Caco-2 (cell line): Measurements from ENCODE around the gene NYAP1. TPM values are rescaled to one million over a fixed set of nuclear protein-coding genes. Genes with fewer than 3 reads are reported as not detected.
A peak's percentile ranks its signal among the peaks of the same experiment; 100 is the strongest.

ENCODE experiments used
- BruUV-seq: library from RNA; stranded (reverse); fragments of 400-500 nt; replicated peaks from 2 replicates; lab custom pipeline; 2021; lab: Mats Ljungman, UMichigan
- CTCF ChIA-PET: fragments of 300-600 bp; sonication (Branson Sonifier 250); formaldehyde crosslinking; loops from one replicate; lab custom pipeline; 2022; ENCODE audit warnings: antibody characterized with exemption; lab: Charles Lee
- POLR2A ChIA-PET: fragments of 300-600 bp; sonication (Branson Sonifier 250); formaldehyde crosslinking; loops from one replicate; lab custom pipeline; 2022; ENCODE audit warnings: antibody characterized with exemption; lab: Charles Lee
- DNase-seq, 2 experiments: peaks; one replicate each; pipeline versions ENCODE4 v3.0.0 to v3.0.0-alpha.2; 2020 to 2022
- H3K27me3 ChIP-seq: replicated peaks from 2 replicates; pipeline ENCODE4 v1.6.0; 2011; ENCODE audit warnings: low read length; ENCODE audit not compliant: control insufficient read depth, insufficient read depth
- H3K36me3 ChIP-seq: 2 replicates; pipeline ENCODE4 v1.5.1; 2011; ENCODE audit warnings: low read length; ENCODE audit not compliant: control insufficient read depth, insufficient read depth
- H3K4me1 ChIP-seq: fragments of 250-450 bp; sonication (Bioruptor Pico); 2 replicates; pipeline ENCODE4 v1.5.1; 2020; ENCODE audit warnings: mild to moderate bottlenecking
- H3K4me3 ChIP-seq: 2 replicates; pipeline ENCODE4 v1.5.1; 2011; ENCODE audit warnings: low read depth, mild to moderate bottlenecking, control low read depth, low read length
- H3K9me3 ChIP-seq: fragments of 250-450 bp; sonication (Bioruptor Pico); 2 replicates; pipeline ENCODE4 v1.5.1; 2020; ENCODE audit warnings: mild to moderate bottlenecking, moderate library complexity
- H3K27ac Mint-ChIP-seq: one replicate; pipeline ENCODE4 v1.8.0; 2022; ENCODE audit warnings: mixed read lengths; ENCODE audit not compliant: unreplicated experiment
- H3K27me3 Mint-ChIP-seq: one replicate; pipeline ENCODE4 v1.8.0; 2022; ENCODE audit warnings: mixed read lengths; ENCODE audit not compliant: insufficient read depth, unreplicated experiment
- H3K36me3 Mint-ChIP-seq: one replicate; pipeline ENCODE4 v1.8.0; 2022; ENCODE audit warnings: mild to moderate bottlenecking, mixed read lengths; ENCODE audit not compliant: insufficient read depth, unreplicated experiment
- H3K4me1 Mint-ChIP-seq: one replicate; pipeline ENCODE4 v1.8.0; 2022; ENCODE audit warnings: low read depth, mixed read lengths; ENCODE audit not compliant: unreplicated experiment
- H3K4me3 Mint-ChIP-seq: one replicate; pipeline ENCODE4 v1.8.0; 2022; ENCODE audit warnings: mild to moderate bottlenecking, moderate library complexity, mixed read lengths; ENCODE audit not compliant: unreplicated experiment
- H3K9me3 Mint-ChIP-seq: one replicate; pipeline ENCODE4 v1.8.0; 2022; ENCODE audit warnings: mixed read lengths; ENCODE audit not compliant: unreplicated experiment
- CTCF ChIP-seq, 2 experiments: fragments of 200-600 bp in 1 of 2; IDR thresholded peaks; 1 replicate in 1 of 2; 2 replicates in 1 of 2; pipeline versions ENCODE4 v1.5.1 to v1.8.0; 2011 to 2022; ENCODE audit warnings: antibody characterized with exemption in 1 of 2, control low read depth in 1 of 2, inconsistent platforms in 1 of 2, low read depth in 1 of 2, low read length in 1 of 2, mild to moderate bottlenecking in 1 of 2, moderate library complexity in 1 of 2; ENCODE audit not compliant: insufficient read depth in 1 of 2, severe bottlenecking in 1 of 2, unreplicated experiment in 1 of 2
- intact Hi-C: fragments of 100-400 bp; cut with micrococcal nuclease; formaldehyde crosslinking; loops from one replicate; pipeline ENCODE4 v1.10.0; 2022; ENCODE audit not compliant: unreplicated experiment
- total RNA-seq: library from RNA; stranded (reverse); gene quantifications from 2 replicates; pipeline ENCODE4 v1.2.3, GENCODE V29; 2022

The NYAP1 gene
- total RNA-seq, 1 experiment from 2014 or later, result 1.3 TPM

GRCh38 chr7:100455206-100455605, 28.5 kb upstream of the NYAP1 start:
- H3K27ac Mint-ChIP-seq, result no peak overlapping the region
- no peak for DNase-seq
- H3K4me1 Mint-ChIP-seq, result peaks cover 6% of the 10 kb centered on the region
- H3K27me3 Mint-ChIP-seq, result no peaks in the 10 kb centered on the region
- Histone ChIP-seq H3K4me3 (no peak overlapping the region), H3K27me3 (no peaks in the 10 kb centered on the region), H3K36me3 (no peaks in the 10 kb centered on the region), H3K9me3 (no peaks in the 10 kb centered on the region), H3K4me1 (no peaks in the 10 kb centered on the region)
- no peak for TF ChIP-seq CTCF (IDR thresholded peaks at IDR 0.05; ENCODE audit: insufficient read depth in 1 of 2, low read depth in 1 of 2, low read length in 1 of 2, severe bottlenecking in 1 of 2, unreplicated experiment in 1 of 2)
- H3K9me3 Mint-ChIP-seq, result no peaks in the 10 kb centered on the region
- ChIA-PET POLR2A (interaction anchor here (0.6 to 1.3 kb wide), 3 partner anchors 19 to 81 kb away, joined by 3 to 4 read pairs (median 3); partner anchors contain the start of genes PPP1R35 and ZCWPW1), CTCF (interaction anchor here (0.7 to 1.9 kb wide), 7 partner anchors 10 to 149 kb away, joined by 3 to 16 read pairs (median 4); partner anchors contain the start of gene PPP1R35)
- intact Hi-C loops, result no loop called here
- no peak overlapping the region for H3K4me3 Mint-ChIP-seq
- peaks cover 9% of the 10 kb centered on the region for H3K36me3 Mint-ChIP-seq
- BruUV-seq, result no TSS peak

- Mint-ChIP-seq H3K36me3 (no peaks in the 10 kb centered on the region), H3K4me3 (no peak overlapping the region), H3K27ac (no peak overlapping the region), H3K4me1 (peaks cover 6% of the 10 kb centered on the region), H3K27me3 (no peaks in the 10 kb centered on the region), H3K9me3 (no peaks in the 10 kb centered on the region)
- H3K4me3 ChIP-seq, result no peak overlapping the region
- H3K9me3 ChIP-seq, result no peaks in the 10 kb centered on the region
- ChIA-PET POLR2A (no interaction called here), CTCF (no interaction called here)
- no peaks in the 10 kb centered on the region for H3K27me3 ChIP-seq
- no peak for DNase-seq
- H3K36me3 ChIP-seq, result no peaks in the 10 kb centered on the region
- BruUV-seq, result no TSS peak
- intact Hi-C loops, result no loop called here
- no peaks in the 10 kb centered on the region for H3K4me1 ChIP-seq
- peak in 1 of 2 experiments; percentile 17 for TF ChIP-seq CTCF (IDR thresholded peaks at IDR 0.05; ENCODE audit: insufficient read depth in 1 of 2, low read depth in 1 of 2, low read length in 1 of 2, severe bottlenecking in 1 of 2, unreplicated experiment in 1 of 2)
Measured at GRCh38 chr7:100456562-100456961, 27.2 kb upstream of the NYAP1 start.

GRCh38 chr7:100457033-100457432, 26.7 kb upstream of the NYAP1 start:
- Mint-ChIP-seq H3K9me3 (no peaks in the 10 kb centered on the region), H3K4me3 (no peak overlapping the region), H3K36me3 (no peaks in the 10 kb centered on the region), H3K4me1 (peaks cover 6% of the 10 kb centered on the region), H3K27me3 (no peaks in the 10 kb centered on the region), H3K27ac (no peak overlapping the region)
- Histone ChIP-seq H3K9me3 (no peaks in the 10 kb centered on the region), H3K27me3 (no peaks in the 10 kb centered on the region), H3K4me3 (no peak overlapping the region), H3K36me3 (no peaks in the 10 kb centered on the region), H3K4me1 (no peaks in the 10 kb centered on the region)
- DNase-seq, result no peak
- intact Hi-C loops, result no loop called here
- ChIA-PET POLR2A (interaction anchor here (0.7 kb wide), 1 partner anchor 129 kb away, joined by 7 read pairs; the partner anchor contains the start of gene FBXO24), CTCF (no interaction called here)
- TF ChIP-seq CTCF (IDR thresholded peaks at IDR 0.05; ENCODE audit: insufficient read depth in 1 of 2, low read depth in 1 of 2, low read length in 1 of 2, severe bottlenecking in 1 of 2, unreplicated experiment in 1 of 2), result no peak
- no TSS peak for BruUV-seq
